Middle frontal gyrus (tissue), 1 donor: ENCODE measurements around the gene FADS2.

Experiments used
- DNase-seq: peaks from one replicate; pipeline ENCODE4 v3.0.0-alpha.2; 2015; ENCODE audit warnings: low spot score; ENCODE audit errors: extremely low spot score

The FADS2 gene

DNA sequence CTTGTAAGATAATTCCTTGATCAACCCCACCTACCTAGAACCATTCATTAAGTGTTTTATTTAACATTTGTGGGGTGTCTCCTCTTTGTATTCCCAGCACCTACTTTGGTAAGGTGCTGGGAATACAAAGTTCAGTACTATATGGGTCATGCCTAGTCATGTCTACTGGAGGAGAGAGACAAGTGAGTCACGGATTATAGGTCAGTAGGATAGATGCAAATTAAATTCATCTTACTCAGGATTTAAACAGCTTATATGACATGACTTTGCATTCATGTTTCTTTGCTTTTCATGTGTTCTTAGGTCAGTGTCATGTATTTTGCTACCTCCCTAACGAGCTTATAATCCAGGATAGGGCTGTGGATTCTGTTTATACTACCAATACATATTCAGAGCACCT, 7.9 kb upstream of the FADS2 start:
- DNase-seq, result no peak

DNA sequence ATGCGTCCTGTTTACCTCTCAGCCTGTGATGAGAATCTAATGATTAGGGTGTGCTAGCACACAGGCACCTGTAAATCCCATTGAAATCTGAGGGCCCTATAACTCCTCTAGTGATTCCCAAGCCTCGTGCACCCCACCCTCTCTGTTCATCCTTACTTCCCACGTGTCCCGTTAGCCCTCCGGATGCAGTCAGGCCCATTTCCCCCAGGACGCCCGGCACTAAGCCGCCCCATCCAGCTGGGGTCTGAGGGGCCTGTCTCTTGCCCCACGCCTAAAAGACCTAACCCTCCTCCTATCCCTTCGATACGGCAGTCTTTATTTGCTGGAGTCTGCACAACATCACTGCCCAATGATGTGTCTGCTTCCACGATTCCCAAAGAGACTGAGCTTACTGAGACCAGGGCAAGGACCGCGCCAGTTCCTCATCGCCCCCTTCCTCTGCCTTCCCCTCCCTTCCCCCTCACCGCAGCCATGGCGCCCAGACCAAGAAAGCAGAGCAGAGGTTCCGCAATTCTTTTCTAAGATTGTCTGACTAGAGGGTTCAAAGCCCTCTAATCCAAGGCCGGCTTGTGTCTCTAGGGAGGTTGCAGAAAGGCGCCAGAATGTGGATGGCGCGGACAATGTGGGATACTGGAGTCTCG, 1.1 kb upstream of the FADS2 start:
- DNase-seq, result no peak

DNA sequence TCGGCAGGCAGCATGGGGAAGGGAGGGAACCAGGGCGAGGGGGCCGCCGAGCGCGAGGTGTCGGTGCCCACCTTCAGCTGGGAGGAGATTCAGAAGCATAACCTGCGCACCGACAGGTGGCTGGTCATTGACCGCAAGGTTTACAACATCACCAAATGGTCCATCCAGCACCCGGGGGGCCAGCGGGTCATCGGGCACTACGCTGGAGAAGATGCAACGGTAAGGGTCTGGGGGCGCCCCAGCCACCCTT, 204 bp downstream of the FADS2 start:
- DNase-seq, result no peak

DNA sequence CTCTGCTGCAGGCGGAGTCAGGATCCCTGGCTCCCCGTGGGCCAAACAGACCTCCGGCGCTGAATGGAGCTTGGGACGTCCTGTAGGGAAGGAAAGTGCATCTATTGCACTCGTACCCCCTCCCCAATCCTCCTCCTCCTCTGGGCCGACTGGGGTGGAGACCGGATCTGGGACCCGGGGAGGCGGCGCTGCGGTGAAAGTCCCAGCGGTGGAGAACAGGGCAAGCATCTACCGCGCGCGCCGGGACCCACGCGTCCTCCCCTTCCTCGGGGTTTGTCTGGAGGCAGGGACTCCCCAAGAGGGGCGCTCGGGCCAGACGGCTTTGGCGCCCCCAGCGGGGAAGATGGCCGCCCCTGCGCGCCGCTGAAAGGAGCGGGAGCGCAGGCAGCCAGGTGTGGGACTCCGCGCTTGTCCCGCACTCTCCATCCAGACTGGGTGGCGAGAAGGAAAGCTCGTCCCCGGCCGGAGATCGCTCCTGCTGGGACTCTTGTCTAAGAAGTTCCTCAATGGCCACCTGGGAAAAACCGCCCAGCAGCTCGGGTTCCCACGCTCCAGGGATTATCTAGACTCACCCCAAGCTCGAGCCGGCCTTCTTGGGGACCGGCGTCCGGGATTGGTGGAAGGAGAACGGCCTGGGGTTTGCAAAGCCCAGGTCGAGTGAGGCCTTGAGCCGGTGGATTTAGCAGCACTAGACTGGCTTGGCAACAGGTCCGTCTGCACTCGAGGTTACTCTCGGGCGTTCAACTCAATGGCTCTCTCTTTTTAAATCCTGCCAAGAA, 718 bp downstream of the FADS2 start:
- DNase-seq, result no peak

DNA sequence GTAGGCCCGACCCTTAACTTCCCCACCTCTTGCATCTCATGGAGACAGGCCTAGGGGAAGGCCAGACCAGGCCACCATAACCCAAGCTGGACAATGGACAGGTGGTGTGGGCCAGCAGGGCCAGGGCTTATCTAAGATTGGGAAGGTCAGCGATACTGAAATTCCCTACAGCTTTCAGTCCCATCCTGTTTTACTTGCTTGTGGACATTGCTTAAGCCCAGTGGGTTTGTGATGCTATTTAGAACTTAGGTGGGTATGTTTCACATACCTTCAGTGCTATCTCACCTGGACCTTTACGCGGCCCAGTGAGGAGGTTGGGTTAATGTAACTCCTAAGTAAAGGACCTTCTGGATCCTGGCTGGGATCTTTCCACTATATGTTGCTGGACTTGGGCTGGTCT, 1.7 kb downstream of the FADS2 start:
- no peak for DNase-seq

DNA sequence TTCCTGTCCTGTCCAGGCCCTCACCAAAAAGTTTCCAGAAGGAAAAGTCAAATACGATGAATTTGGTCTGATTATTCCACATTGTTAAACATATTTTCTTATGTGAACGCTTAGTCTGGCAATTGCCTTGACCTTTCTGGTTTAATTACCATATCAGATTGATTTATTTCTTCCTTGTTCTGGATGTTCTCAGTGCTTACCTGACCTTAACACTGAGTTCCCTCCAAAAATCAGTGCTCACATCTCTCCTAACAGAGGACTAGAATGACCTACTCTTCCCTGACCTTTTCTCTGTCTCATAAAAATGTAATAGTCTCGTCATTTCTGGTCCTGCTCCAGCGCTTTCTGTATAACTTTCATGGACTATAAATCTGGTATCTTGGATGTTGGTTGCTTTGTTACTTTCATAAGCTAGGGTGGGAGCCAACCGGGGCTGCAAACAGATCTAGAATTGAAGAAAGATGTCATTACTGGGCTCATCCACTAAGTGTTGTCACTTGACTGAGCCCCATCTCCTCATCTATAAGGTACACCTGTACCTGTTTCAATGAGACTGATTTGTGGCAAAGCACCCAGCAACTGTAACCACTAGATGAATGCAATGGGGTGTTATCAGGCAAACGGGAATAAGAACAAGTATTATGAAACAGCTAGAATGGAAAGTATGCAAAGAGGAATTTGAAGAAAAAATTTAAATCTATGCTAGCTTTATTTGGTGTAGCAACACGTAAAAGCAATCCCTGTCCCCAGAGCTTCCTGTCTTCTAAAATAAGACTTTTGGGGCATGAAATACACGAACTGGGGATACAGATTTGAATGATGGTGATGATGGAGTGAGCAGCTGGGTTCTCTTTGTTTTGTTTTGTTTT, 2.4 kb downstream of the FADS2 start:
- DNase-seq, result no peak

DNA sequence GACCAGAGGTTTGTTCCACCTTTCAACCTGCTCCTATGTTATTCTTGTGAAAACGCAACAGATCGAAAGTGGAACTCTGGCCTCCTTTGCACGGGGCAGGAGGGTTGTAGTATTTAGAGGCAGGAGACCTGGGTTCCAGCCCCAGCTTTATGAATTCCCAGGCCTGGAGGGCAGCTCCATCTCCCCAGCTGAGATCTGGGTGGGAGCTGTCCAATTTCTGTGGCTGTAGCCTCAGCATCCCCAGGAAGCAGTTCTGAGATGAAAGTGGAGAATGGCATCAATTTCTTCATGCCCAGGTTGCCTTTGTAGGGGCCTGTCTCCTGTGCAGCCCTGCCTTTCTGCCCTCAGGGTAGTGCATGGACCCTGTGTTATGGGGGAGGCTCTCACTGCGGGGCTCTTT, 4.1 kb downstream of the FADS2 start:
- no peak for DNase-seq

DNA sequence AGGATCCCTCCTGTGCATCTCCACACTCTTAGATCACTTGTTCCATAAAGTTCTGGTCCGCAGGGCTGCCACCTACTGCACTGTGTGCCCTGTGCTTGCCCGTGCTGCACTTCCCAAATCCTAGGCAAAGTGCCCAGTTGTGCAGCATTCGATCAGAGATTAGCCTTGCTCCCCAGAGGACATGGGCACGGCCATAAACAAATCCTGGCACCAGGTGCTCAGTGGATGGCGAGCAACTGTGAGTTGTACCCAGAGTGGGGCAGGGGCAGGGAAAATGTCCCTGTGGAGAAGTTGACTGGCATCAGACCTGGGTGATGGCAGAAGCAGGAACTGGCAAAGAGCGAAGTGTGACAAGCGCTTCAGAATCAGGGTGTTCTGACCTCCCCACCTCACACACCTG, 4.7 kb downstream of the FADS2 start:
- no peak for DNase-seq

DNA sequence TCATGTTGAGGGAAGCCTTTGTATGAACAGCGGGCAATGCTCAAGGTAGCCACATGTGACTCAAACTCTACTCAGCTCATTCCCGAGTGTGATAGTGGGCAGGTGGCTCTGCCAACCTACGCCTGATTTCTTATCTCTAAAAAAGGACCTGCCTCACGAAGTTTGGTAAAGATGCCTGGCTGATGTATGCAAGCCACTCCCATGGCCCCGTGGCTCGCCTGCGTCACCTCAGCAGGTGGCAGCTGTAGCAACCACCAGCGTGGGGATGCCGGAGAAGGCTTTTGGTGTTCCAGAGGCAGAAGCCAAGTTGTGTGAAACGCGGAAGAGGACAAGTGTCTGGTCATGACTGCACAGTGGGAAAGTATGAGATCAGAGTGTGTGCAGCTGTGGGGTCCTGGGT, 5.4 kb downstream of the FADS2 start:
- no peak for DNase-seq

DNA sequence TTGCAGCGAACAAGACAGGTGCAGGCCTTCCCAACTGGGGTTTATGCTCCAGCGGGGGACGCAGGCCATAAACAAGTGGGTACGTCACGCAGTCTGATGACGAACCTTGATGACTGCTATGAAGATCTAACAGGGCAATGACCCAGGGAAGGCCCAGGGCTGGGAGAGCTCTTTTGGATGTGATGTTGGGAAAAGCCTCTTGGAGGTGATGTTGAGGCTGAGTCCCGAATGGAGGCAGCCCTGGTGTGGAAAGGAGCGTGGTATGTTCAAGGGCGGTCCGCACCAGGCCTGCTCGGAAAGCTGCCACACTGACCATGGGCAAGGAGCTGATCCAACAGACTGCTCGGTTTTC, 5.8 kb downstream of the FADS2 start:
- no peak for DNase-seq

DNA sequence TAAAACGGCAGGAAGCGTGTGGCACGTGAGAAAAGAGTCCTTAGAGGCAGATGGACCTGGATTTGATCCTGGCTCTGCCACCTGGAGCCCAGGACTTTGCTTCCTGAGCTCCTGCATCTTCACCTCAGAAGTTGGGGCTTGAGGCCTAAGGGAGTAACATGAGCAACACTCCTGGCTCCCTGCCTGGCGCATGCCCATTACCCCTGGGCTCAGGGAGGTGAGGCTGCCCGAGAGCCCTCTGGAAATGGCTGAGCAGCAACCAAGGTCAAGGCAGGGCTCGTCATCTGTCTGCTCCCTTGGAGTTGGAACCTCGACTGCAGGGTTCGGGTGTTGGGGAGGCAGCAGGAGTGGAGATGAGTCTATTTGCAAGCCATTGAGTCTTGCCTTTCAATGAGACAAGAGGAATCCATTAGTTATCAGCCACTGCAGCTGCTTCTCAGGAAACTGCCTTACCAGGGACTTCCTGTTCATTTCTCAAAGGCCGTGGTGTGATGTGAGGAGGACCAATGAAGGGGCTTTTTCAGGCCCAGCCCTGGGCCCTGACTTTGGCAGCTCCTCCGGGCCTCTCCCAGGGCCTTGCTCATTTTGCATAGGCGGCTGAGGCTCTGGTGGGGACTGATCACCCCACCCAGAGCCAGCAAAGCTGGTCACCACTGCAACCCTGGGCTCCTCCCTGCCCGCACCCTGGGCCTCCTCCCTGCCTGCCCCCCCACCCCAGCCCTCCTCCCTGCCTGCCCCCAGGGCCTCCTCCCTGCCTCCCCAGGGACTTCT, 6.4 kb downstream of the FADS2 start:
- no peak for DNase-seq

DNA sequence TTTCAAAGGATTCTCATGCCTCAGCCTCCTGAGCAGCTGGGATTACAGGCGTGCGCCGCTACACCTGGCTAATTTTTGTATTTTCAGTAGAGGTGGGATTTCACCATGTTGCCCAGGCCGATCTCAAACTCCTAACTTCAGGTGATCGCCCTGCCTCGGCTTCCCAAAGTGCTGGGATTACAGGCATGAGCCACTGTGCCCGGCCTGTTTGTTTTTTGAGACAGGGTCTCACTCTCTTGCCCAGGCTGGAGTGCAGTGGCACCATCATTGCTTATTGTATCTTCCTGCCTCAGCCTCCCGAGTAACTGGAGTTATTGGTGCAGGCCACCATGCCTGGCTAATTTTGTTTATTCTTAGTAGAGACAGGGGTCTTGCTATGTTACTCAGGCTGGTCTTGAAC, 8.1 kb downstream of the FADS2 start:
- DNase-seq, result no peak

DNA sequence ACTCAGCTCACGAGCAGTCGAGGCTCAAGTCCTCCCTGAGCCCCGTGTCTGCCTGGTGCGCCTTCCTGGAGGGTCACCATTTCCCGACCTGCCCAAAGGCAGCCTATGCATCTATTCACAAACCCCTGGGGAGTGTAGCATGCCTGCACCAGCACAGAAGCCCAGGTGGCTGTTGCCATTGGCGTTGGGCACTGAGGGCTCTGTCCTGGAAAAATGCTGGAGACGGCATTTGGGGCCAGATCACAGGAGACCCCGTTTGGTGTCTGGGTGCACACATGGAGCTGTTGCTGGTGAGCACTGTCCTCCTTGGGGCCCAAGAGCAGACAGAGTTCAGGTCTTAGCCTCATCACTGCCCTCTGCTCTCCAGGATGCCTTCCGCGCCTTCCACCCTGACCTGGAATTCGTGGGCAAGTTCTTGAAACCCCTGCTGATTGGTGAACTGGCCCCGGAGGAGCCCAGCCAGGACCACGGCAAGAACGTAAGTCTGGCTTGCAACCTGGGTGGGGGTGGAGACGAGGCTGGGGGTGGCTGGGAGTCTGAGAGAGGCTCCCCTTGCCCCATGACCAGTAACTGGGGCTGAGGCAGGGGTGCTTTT, 9.4 kb downstream of the FADS2 start:
- DNase-seq, result no peak

DNA sequence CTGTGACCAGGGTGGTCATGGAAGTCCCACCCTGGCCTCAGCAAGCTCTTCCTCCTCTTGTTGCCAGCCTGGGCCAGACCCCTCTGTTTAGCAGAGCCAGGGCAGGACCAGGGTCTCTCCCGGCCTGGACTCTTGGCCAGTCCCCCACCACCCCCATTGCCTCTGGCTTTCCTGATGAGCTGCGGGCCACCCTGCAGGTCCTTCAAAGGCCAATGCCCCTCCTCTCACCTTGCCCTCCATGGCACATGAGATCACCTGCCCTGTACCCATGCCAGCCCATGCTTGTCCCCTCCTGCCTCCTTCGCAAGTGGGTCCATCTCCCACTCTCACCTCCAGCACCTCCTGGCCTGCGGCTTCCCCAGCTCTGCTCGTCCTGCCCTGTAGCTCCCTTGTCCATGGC, 10.4 kb downstream of the FADS2 start:
- no peak for DNase-seq

DNA sequence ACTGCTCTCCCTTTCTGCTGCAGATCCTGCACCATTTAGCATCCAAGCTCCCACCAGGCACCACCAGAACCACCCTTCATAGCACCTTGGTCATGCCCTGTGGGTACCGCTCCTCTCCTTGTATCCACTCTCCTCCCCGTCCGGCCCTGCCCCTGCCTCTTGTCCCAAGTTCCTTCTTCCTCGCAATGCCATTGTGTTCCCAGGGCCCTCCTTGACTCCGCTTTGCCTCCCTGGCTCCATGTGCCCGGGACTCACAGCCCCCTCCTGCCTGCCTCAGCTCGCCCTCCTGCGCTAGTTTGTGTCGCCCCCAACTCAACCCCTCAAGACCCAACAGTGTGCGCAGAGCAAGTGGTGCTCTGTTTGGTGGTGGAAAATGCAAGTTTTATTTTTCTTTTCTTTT, 10.8 kb downstream of the FADS2 start:
- DNase-seq, result no peak

DNA sequence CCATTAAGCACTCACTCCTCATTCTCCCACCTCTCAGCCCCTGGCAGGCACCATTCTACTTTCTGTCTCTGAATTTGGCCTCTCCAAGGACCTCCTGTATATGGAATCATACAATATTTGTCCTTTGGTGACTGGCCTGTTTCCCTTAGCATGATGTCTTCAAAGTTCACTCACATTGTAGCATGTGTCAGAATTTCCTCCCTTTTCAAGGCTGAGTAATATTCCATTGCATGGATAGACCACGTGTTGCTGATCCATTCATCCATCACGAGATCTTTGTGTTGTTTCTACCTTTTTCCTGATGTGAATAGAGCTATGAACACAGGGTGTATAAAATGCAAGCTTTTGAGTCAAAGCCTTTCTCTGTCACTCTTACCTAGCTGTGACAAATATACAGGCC, 11.6 kb downstream of the FADS2 start:
- no peak for DNase-seq

DNA sequence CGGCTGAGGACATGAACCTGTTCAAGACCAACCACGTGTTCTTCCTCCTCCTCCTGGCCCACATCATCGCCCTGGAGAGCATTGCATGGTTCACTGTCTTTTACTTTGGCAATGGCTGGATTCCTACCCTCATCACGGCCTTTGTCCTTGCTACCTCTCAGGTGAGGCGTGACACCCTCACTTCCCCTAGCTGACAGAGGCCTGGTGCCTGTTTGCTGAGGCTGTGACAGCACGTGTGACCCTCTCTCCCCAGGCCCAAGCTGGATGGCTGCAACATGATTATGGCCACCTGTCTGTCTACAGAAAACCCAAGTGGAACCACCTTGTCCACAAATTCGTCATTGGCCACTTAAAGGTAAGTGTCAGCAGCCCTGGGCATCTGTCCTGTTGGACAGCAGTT, 12.3 kb downstream of the FADS2 start:
- no peak for DNase-seq

DNA sequence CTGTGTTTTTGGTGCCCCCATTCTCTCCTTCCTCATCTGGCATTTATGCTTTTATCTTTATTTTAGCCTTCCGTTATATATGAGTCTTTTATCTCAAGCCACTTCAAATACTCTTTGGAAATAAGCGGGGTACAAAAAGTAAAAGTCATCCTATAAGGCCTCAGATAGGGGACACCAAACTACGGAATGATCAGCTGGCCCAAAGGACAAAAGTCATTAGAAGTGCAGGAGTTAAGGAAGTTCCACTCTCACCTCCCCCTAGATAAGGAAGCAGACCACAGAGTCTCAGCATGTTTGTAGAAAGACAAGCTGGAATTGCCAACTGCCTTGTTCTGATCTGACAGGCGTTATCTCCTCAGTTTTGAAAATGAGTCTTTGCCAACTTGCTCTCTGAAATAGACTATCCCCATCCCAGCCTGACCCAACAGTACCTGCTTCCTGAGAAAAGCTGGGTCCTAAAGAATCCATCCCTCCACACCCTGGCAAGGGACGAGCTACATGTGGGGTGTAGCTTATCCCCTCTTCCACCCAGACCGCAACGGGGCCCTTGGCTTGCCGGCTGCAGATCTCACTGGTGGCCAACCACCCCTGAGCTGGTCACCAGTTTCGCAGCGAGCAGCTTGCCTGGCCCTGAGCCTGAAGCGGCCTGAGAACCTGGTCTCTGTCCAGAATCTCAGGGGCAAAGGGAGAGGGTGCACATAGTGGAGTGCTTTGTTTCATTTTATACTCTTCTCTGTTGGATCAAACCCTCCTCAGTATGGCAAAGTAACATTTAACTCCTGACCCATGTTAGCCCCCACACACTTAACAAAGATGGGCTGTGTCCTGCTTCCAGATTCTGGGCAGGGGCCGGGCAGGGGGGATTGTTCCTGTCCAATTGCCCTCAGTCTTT, 13.8 kb downstream of the FADS2 start:
- DNase-seq, result no peak

DNA sequence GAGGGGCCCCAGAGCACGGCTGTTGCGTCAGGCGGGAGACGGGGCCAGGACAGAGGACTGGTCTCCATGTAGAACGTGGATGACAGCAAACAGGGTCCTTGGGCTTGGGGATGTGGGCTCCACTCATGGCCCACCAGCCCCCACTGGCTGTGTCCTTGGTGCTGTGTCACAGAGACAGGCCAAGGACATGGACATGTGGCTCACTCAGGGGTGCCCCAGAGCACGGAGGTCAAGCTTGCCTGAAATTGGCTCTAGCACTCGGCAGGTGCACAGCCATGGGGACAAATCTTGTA, 14.4 kb downstream of the FADS2 start:
- DNase-seq, result no peak

DNA sequence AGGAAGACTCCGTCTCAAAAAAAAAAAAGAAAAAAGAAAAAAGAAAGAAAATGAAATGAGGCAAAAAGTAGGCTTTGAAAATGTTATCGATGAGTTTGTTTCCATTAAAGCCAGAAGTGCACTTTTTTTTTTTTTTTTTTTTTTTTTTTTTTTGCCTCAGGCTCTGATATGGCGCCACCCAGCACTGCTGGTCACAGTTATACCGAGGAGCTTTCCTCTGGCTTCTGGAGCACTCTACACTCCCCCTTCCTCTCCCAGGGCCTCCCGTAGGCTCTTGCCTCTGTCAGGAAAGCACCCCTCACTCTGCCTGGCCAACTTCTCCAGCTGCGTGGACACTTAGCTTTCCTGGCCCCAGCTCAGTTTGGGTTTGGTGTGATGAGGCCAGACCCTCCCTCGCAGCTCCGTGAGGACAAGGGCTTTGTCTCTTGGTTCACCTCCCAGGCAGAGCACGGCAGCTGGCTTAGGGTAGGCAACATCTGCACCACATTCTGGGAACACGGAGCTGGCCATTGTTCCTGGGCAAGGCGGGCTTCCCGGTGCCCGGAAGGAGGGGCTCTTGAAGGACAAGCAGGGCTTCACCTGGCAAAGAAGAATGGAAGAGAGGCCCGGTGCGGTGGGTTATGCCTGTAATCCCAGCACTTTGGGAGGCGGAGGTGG, 16.9 kb downstream of the FADS2 start:
- DNase-seq, result no peak
